Non-pigmented ciliary epithelial cell (primary cell): ENCODE data around the gene CCNG1.
A peak's percentile ranks its signal among the peaks of the same experiment; 100 is the strongest.
"Not testable (repeated sequence)": the region's sequence is repeated elsewhere in the genome, so short reads cannot be mapped to it uniquely, and the experiment has no call there.

Experiments
- DNase-seq: peaks from one replicate; pipeline ENCODE4 v3.0.0-alpha.2; 2010; ENCODE audit warnings: low read depth

Gene CCNG1

GRCh38 chr5:163444526-163444925 lies 7.1 kb downstream of the CCNG1 start:
- DNase-seq = no peak

- DNase-seq = no peak
These were observed 8.0 kb downstream of the CCNG1 start for GRCh38 chr5:163445345-163445744.

- no peak for DNase-seq
These were observed 9.8 kb downstream of the CCNG1 start for GRCh38 chr5:163447191-163447590.

DNA sequence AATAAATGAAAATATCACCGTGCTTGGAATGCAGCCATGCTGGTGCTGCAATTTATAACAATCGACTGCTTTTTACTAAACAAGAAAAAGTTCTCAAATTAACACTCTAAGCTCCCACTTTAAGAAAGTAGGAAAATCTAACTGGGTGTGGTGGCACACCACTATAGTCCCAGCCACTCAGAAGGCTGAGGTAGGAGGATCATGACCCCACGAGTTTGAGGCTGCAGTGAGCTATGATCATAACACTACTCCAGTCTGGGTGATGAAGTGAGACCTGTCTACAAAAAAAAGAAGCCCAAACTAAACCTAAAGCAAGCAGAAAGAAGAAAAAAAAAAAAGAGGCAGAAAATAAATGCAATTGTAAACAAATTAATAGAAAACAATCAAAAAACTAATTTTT lies 10.5 kb downstream of the CCNG1 start:
- no peak for DNase-seq

- DNase-seq = no peak
These were observed 11.1 kb downstream of the CCNG1 start for GRCh38 chr5:163448491-163448890.

- no peak for DNase-seq
These were observed 14.1 kb downstream of the CCNG1 start for GRCh38 chr5:163451489-163451888.

- DNase-seq = no peak
These were observed 16.3 kb downstream of the CCNG1 start for GRCh38 chr5:163453705-163454104.

- DNase-seq = not testable (repeated sequence)
These were observed 18.0 kb downstream of the CCNG1 start for GRCh38 chr5:163455406-163455805.

DNA sequence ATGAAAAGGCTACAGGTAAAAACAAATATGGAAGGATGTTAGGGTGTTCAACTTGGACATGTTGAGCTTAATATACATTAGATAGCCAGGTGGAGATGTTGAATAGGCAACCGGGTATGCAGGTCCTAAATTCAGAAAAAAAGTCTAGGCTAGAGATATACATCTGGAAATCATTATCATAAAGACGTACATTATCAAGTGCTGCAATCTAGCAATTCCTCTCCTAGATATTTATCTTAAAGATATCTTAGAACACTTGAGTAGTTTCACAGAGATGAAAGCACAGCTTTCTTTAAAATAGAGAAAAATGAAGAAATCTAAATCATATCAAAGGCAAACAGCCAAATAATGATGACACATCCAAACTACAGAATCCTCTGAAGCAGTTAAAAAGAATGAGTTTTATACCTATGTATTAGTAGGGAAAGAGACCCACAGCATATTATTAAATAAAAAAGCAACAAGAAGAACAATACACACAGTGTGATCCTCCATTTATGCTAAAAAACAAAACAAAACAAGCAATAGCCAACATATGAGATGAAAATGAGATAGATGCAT lies 18.7 kb downstream of the CCNG1 start:
- DNase-seq = no peak

GRCh38 chr5:163456840-163457239 lies 19.4 kb downstream of the CCNG1 start:
- DNase-seq = no peak

GRCh38 chr5:163458778-163459385 lies 21.5 kb downstream of the CCNG1 start:
- no peak for DNase-seq

DNA sequence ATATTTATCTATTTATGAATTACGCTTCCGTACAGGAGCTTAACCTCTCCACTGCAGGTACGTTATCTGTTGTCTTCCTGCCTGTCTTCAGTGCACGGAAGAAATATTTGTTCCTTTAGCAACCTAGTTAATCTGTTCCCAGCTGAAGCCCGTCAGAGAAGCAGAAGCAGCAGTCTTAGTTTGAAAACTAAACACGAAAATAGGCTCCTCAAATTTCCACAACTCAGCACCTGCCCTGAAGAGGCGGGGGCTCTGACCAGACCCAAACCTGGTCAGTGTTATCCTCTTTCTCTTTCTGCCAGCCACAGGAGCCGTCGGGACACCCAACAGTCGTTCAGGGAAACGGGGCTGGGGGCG lies 22.0 kb downstream of the CCNG1 start:
- no peak for DNase-seq

DNA sequence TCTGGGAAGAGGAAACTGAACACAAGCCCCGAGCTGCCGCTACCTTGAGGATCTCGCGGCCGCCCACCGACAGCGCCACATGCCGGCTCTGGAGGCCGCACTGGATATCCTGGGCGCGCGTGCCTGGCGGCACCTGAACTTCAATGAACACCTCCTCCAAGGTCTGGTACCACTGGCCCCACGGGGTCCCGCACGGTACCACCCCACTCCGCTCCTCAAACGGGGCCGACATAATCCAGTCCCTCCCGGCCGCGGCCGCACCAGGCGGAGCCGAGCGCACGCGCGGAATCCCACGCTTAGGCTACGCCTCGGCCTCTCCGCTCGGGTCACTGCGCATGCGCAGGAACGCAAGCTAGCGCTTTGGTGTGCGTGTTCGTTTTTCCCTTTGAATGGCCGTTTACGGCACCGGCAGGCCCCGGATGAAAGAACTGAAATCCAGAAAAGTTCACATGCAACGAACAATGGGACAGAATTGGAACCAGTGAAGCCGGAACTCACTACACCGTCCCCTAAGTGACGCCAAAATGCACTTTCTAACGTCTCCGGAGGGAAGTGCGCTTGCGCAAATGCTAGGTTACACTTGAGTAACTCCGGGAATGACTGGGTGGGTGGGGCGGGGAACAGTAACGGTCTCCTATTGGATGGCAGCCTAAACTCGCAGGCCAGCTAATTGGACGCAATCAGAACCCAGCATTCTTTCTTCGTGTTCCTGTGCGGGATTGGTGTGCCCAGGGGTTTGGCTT lies 22.6 kb downstream of the CCNG1 start, which contains the start of gene NUDCD2:
NUDCD2 (minus strand) TSS at position 284 of the 743 bp plus-strand sequence; CDS start at position 232, 52 bp downstream.
- DNase-seq = peak; percentile 98

DNA sequence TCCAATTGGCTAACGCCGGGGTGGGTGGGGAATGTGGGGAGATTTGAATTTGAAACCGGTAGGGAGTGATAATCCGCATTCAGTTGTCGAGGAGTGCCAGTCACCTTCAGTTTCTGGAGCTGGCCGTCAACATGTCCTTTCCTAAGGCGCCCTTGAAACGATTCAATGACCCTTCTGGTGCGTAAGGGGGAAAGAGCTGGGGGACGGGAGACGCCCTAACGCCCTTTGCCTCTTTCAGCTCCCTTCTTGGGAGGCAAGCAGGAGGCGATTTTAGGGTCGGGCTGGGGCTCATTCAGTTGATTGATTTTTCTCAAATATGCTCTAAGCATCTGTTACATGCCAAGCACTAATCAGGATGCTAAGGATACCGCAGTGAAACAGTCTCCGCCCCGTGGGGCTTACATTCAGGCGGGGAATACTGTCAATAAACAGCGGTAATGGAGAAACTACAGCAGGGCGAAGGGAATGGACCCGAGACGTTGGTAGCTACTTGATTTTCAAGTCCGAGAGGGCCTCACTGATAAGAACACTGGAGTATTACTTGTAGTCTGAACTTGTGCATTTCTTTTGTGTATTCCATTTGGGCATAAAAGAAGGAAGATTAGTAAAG lies 23.3 kb downstream of the CCNG1 start, which contains the start of gene HMMR:
HMMR (plus strand) TSS at position 71 of the 610 bp plus-strand sequence; CDS start at position 132, 61 bp downstream.
- DNase-seq = no peak

DNA sequence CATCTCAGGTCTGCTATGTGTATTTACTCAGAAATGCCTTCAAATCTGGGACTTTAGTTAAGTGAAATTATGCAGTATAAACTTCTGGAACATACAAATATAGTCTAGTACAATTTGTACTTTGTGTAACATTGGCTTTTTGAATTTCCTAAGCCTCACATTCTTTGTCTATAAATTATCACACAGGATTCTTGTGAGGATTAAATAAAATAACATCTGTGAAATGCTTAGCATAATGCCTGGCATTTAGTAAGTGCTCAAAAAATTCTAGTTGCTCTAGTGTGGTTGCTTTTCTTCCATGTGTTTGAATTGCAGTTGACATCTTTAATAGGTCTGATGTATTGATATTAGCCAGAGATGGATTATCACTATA lies 25.7 kb downstream of the CCNG1 start:
- no peak for DNase-seq

GRCh38 chr5:163467682-163468081 lies 30.3 kb downstream of the CCNG1 start:
- DNase-seq = no peak

GRCh38 chr5:163473635-163474243 lies 36.3 kb downstream of the CCNG1 start:
- DNase-seq = no peak

- no peak for DNase-seq
These were observed 38.0 kb downstream of the CCNG1 start for GRCh38 chr5:163475411-163475810.

DNA sequence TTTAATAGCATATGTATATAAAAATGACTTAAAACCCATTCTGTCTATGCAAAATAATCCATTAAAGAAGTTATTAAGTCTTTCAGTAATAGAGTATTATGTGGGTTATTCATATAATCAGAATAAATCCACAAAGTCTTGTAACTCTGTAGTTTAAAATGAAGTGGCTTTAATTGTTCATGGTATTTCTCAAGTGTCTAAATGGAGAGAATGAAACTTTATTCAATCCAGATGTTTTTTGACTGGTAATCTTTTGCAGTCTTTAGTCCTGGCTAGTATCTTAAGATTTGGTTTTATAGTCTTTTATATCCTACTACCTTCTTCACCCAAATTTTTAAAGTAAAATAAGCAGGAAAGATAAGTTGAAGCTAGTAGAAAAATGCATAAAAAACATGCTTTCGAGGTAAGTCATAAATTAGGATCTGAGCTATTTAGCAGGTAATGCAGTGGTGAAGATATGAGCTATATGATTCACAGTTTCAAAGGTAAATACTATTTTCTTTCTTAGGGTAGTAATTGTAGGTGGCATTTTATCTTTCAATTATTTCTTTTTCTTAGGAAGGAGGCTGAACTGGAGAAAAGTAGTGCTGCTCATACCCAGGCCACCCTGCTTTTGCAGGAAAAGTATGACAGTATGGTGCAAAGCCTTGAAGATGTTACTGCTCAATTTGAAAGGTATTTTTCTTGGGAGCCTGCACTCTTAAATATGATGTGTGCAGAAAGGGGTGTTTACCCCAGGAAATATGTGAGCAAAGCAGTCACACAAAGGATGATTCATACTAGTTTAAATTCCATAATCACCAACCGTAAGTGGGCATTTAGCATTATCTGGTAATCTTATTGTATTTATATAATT lies 41.0 kb downstream of the CCNG1 start:
- no peak for DNase-seq

DNA sequence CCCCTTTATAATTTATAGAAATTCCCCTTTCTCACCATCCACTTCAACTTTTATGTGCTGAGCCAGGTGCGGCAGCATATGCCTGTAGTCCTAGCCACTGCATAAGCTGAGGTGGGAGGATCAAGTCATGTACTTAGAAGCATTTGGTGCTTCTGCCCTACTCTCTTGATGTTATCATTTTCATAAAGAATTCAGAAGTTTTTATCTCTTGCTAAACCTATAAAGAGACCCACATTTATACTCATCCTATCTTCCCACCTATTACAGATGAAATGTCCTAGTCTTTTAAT lies 41.5 kb downstream of the CCNG1 start:
- DNase-seq = no peak

DNA sequence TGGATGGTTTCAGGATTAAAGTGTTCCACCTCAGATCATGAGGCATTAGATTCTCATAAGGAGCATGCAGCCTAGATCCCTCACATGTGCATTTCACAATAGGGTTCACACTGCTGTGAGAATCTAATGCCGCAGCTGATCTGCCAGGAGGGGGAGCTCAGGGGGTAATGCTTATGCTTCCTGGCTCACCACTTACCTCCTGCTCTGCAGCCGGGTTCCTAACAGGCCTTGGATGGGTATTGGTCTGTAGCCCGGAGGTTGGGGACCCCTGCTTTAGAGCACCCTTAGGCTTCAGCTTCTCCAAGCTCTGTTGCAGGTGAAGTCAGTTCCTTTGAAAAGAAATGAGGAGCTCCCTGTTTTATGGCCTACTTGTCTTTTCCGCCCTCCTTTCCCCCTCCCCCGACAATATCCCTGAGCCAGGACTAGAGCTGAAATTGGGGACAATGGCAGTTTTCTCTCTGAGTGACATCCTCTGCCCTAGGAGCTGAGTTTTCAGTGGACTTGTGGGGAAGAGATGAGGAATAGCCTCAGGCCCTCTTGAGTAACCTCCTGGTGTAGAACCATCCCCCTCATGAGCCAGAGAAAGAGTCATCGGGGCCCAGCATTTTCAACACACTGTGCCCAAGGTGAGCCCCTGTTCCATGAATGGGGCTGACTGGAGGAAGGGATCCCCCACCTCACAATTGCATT lies 51.8 kb downstream of the CCNG1 start:
- no peak for DNase-seq
